ENCODE results near the gene PKIB. TPM values are rescaled to one million over a fixed set of nuclear protein-coding genes. Genes with fewer than 3 reads are reported as not detected.

Gene PKIB
- total RNA-seq, 1 donor from 2014 or later = not detected

- Histone ChIP-seq H3K36me3 (no peaks in the 10 kb centered on the region), H3K4me3 (no peak overlapping the region), H3K9me3 (no peaks in the 10 kb centered on the region), H3K27me3 (no peaks in the 10 kb centered on the region), H3K27ac (no peak overlapping the region), H3K4me1 (no peaks in the 10 kb centered on the region)
- intact Hi-C loops (cut with DNase I) = no loop called here
- no peak for DNase-seq (ENCODE audit: low spot score in 2 of 2)
- TF ChIP-seq CTCF (IDR thresholded peaks at IDR 0.05) = no peak
Measured at GRCh38 chr6:122653094-122653493, 42.9 kb downstream of the PKIB start.

GRCh38 chr6:122654012-122654411, 43.8 kb downstream of the PKIB start:
- no peak overlapping the region for H3K27ac ChIP-seq
- no peaks in the 10 kb centered on the region for H3K36me3 ChIP-seq
- no peaks in the 10 kb centered on the region for H3K4me1 ChIP-seq
- no peaks in the 10 kb centered on the region for H3K27me3 ChIP-seq
- no peaks in the 10 kb centered on the region for H3K9me3 ChIP-seq
- no peak for DNase-seq (ENCODE audit: low spot score in 2 of 2)
- TF ChIP-seq CTCF (IDR thresholded peaks at IDR 0.05) = no peak
- no peak overlapping the region for H3K4me3 ChIP-seq
- intact Hi-C loops (cut with DNase I) = no loop called here

GRCh38 chr6:122657601-122658000, 47.4 kb downstream of the PKIB start:
- Histone ChIP-seq H3K27ac (no peak overlapping the region), H3K36me3 (no peaks in the 10 kb centered on the region), H3K4me3 (no peak overlapping the region), H3K9me3 (no peaks in the 10 kb centered on the region), H3K27me3 (no peaks in the 10 kb centered on the region), H3K4me1 (no peaks in the 10 kb centered on the region)
- TF ChIP-seq CTCF (IDR thresholded peaks at IDR 0.05) = no peak
- DNase-seq (ENCODE audit: low spot score in 2 of 2) = no peak
- intact Hi-C loops (cut with DNase I) = no loop called here

GRCh38 chr6:122660296-122660695, 50.1 kb downstream of the PKIB start:
- intact Hi-C loops (cut with DNase I) = no loop called here
- no peak for DNase-seq (ENCODE audit: low spot score in 2 of 2)
- H3K27me3 ChIP-seq = no peaks in the 10 kb centered on the region
- H3K4me3 ChIP-seq = no peak overlapping the region
- H3K9me3 ChIP-seq = no peaks in the 10 kb centered on the region
- no peak for TF ChIP-seq CTCF (IDR thresholded peaks at IDR 0.05)
- H3K36me3 ChIP-seq = no peaks in the 10 kb centered on the region
- H3K4me1 ChIP-seq = no peaks in the 10 kb centered on the region
- no peak overlapping the region for H3K27ac ChIP-seq

- intact Hi-C loops (cut with DNase I) = no loop called here
- H3K36me3 ChIP-seq = no peaks in the 10 kb centered on the region
- no peak for TF ChIP-seq CTCF (IDR thresholded peaks at IDR 0.05)
Measured at GRCh38 chr6:122663981-122664380, 53.8 kb downstream of the PKIB start.

GRCh38 chr6:122665929-122666328, 55.7 kb downstream of the PKIB start:
- H3K4me3 ChIP-seq = no peak overlapping the region
- DNase-seq (ENCODE audit: low spot score in 2 of 2) = no peak
- TF ChIP-seq CTCF (IDR thresholded peaks at IDR 0.05) = no peak
- H3K36me3 ChIP-seq = no peaks in the 10 kb centered on the region
- no peak overlapping the region for H3K27ac ChIP-seq
- no peaks in the 10 kb centered on the region for H3K27me3 ChIP-seq
- H3K4me1 ChIP-seq = no peaks in the 10 kb centered on the region
- intact Hi-C loops (cut with DNase I) = no loop called here
- no peaks in the 10 kb centered on the region for H3K9me3 ChIP-seq

More at GRCh38 chr6:122663981-122664380, 53.8 kb downstream of the PKIB start:
- Histone ChIP-seq H3K27ac (no peak overlapping the region), H3K27me3 (no peaks in the 10 kb centered on the region), H3K4me1 (no peaks in the 10 kb centered on the region), H3K4me3 (no peak overlapping the region), H3K9me3 (no peaks in the 10 kb centered on the region)
- no peak for DNase-seq (ENCODE audit: low spot score in 2 of 2)
